HG03066 (cell line): ENCODE results near the gene P2RX6.
A peak's percentile ranks its signal among the peaks of the same experiment; 100 is the strongest.
"Not testable (repeated sequence)": the region's sequence is repeated elsewhere in the genome, so short reads cannot be mapped to it uniquely, and the experiment has no call there.

Source experiments
- ATAC-seq: cut with Tn5 transposase; IDR thresholded peaks from one replicate; pipeline ENCODE4 v1.9.1; 2021; ENCODE audit warnings: low read depth; ENCODE audit not compliant: unreplicated experiment

P2RX6 gene

DNA sequence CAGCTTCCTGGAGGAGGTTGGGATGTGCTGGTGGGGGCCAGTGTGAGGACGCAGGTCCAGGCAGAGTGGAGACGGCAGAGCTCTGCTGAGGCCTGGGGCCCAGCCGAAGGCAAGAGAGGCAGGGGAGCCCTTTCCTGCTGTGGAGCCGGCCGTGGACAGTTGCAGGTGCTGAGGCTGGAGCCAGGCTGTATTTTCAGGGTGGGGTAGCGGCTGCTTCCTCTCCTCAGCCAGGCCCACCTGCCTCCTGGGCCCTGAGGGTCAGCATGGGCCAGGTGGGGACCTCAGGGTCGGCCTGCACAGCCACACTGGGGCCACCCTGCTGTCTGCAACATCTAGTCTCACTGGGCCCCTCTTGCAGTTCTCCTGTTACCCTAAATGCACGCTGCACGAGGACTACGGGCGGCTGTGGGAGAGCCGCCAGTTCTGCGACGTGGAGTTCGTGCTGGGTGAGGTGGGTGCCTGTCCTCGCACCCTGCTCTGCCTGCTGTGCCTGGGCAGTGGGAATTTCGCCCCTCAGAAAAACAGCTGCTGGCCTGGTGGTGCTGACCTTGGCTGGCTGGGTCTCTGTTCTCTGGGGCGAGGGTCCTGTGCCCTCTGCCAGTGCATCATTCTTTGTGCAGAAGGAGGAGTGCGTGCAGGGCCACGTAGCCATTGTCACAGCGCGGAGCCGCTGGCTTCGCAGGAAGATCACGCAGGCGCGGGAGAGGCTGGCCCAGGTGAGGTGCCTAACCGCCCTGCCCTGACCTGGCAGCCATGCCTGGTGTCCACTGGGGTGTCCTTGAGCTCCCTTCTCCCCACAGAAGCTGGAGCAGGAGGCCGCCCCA, 21.4 kb upstream of the P2RX6 start:
- ATAC-seq = no peak

- no peak for ATAC-seq
Measured at GRCh38 chr22:20994128-20994901, 20.6 kb upstream of the P2RX6 start.

DNA sequence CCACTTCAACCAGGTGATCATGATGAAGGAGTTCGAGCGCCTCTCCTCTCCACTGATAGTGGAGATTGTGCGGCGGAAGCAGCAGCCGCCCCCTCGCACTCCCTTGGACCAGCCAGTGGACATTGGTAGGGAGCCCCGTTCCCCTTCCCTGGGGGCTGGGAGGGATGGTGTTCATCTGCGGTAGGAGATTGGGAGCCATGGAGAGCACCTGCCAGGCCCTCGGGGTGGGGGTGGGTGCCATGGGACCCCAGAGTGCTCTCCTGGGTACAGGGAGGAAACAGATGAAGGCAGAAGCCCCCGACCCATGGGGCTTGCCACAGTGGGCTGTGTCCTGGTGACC, 20.1 kb upstream of the P2RX6 start:
- no peak for ATAC-seq

- ATAC-seq = no peak
Measured at GRCh38 chr22:20995329-20996030, 19.5 kb upstream of the P2RX6 start.

GRCh38 chr22:20996031-20996410, 18.9 kb upstream of the P2RX6 start:
- no peak for ATAC-seq

DNA sequence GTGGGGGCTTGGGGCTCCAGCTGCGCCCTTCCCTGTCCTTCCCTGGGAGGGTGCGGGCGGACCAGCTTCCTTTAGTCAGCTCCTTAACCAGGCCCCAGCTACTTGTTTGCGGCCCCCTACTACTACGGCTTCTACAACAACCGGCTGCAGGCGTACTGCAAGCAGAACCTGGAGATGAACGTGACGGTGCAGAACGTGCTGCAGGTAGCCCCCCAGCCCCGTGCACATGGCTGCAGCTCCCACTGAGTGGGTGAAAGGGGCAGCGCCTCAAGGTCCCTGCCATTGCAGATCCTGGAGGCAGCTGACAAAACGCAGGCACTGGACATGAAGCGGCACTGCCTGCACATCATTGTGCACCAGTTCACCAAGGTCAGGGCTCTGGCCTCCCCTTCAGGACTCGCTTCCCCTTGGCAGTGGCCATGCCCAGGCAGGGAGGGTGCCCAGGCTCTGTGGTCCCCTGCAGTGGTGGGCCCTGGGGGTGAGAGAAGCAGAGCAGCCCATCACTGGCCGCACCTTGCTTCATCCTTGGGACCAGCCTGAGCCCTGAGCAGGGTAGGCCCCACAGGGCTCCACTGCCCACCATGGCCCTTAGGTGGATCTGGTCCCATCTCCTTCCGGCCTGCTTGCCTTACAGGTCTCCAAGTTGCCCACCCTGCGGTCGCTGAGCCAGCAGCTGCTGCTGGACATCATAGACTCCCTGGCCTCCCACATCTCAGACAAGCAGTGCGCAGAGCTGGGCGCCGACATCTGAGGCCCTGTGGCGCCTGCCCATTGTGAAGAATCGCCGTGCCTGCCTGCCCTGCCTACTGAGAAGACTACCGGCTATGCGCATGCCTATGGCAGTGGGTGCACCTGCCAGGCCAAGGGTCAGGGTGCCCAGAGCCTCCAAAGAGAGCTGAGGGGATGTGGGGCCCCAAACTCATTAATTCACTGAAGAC, 18.1 kb upstream of the P2RX6 start:
- ATAC-seq = no peak

GRCh38 chr22:20997536-20998257, 17.3 kb upstream of the P2RX6 start:
- ATAC-seq = no peak

- ATAC-seq = no peak
Measured at GRCh38 chr22:20998411-20999336, 16.3 kb upstream of the P2RX6 start.

GRCh38 chr22:20999350-21000206, 15.4 kb upstream of the P2RX6 start:
- ATAC-seq = no peak

DNA sequence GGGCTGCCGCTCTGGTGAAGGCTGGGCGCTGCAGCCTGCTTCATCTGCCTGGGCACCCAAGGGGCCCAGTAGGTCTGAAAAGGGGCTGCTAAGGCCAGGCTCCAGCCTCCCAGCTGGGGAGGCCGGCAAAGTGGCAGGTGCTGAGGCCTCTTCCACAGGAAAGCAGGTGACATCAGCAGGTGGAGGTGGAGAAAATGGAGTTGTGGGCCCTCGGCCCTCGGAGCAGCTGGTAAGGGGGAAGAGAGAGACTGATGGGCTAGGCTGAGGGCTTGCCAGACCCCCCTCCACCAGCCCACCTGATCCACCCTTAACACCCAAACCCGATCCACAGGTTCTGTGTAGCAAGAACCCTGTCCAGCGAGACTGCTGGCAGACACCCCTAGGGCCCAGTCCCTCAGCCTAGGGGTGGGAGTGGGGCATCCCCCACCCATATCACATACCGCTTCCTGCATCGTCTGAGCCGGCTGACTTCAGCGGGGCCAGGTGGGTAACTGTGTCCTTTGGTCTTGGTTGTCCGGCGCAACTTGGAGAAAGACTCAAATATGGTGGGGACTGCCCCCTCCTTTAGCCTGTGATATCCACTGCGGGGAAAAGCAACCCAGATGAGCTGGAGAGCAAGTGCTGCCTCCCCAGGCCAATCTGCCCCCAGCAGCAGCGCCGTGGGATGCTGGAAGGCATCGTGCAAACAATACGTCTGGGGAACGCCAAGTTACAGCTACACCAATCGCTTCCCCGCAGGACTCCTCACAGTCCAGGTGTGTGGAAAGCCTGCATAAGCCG, 14.6 kb upstream of the P2RX6 start:
- no peak for ATAC-seq

GRCh38 chr22:21000987-21001600, 13.9 kb upstream of the P2RX6 start:
- no peak for ATAC-seq

DNA sequence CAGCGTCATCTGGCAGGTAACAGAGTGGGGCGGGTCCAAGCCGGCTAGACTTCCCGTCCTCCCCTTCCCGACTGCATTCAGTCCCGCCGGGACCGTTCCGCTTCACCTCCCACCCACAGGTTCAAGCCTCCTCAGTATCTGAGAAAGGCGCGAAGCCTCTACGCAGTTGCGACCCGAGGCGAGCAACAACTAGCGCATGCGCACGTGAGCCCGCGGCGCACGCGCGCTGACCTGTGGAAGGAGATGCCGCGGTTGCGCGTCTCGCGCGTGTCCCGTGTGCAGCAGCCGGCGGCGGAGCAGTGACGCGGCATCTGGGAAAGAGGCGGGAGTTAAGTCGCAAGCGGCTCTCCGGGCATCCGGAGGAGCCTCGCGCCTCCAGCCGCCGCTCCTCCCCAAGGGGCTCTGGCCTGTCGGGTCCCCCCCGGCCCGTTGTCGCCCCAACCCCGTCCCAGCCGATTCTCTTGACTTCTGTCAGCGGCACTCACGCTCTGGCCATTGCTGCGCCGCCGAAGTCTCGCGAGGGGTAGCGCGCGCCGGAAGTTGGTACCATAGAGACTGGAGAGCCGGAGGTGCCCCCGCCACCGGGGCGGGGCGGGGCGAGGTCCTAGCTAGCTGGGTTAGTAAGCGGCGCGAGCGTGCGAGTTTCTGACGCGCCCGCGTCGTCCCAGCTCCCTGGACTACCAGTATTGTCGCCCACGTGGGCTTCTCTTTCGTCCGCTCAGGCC, 13.2 kb upstream of the P2RX6 start, which contains the start of gene THAP7:
TSS of gene THAP7 (minus strand) at position 518 of the 725 bp plus-strand sequence. CDS start at position 311, 207 bp downstream.
- peak; percentile 84 for ATAC-seq

DNA sequence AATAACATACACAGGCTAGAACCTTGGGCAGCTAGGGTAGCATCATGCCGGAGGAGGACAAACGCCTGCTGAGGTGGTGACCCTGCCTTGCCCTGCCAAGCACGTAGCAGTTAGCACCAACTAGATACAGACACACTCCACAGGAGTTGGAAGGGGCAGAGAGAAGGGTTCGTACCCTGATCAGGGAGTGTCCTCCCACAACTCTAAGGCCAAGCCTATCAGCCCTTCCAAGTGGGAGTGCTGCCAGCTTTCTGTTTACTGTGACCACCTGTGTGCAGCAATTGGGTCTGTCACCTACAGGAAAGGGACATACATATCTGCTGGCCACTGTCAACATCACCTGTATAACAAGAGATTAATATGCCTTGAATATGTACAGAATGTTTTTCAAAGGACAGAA, 11.2 kb upstream of the P2RX6 start:
- no peak for ATAC-seq

DNA sequence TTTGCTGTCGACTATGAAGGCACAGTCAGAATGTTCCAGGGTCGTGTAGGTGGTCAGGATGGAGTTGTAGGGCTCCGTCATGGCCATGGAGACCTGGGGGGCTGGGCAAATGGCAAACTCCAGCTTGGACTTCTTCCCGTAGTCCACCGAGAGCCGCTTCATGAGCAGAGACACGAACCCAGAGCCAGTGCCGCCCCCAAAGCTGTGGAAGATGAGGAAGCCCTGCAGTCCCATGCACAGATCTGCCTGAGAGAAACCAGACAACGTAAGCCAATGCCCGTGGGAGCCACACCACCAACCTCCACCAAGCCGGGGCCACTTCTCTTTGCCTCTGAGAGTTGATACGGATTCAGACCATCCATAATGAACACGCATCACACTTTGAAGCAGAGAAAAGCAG, 5.8 kb upstream of the P2RX6 start:
- ATAC-seq = not testable (repeated sequence)

DNA sequence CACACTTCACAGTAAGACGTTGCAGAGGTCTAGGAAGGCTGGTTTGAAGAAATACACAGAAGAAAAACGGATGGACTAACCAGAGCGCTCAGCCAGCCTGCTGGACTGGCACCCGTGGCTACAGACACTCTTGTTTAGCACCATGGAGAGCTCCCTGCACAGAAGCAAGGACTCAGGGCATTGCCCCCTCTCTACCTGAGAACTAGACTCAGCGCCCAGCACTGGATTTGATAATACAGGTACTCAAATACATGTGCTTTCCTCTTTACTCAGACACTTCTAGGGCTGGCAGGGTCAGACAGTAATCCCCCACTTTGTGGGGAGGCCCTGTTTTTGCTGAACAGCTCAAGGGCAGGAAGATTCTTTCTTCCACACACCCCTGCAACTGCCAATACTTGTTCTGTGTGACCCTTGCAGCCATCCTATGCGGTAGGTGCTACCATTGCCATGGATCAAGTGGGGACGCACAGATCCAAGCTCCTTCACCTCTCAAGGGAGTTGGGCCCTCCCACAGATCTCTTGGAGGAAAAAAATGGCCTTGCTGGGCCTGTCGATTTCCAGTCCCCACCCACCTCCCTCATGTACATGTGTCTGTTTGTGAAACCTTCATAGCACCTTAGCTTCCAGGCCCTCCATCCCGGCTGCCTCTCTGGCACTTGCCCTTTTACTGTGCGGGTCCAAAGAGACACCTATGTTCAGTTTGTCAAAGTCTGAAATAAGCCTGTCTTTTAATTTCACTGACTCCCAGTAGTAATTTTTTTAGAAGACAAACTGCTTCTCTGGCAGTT, 5.1 kb upstream of the P2RX6 start:
- ATAC-seq = no peak
